Psoas muscle (tissue), 8 donors: Measurements from ENCODE around the gene COL20A1. TPM values are rescaled to one million over a fixed set of nuclear protein-coding genes. Genes with fewer than 3 reads are reported as not detected.

Source experiments
- ATAC-seq, 4 donors: fragments of 200-7000 bp; cut with Tn5 transposase; one replicate each; pipeline ENCODE4 v1.9.1; 2020; ENCODE audit warnings: moderate library complexity in 3 of 4, mild to moderate bottlenecking in 2 of 4
- DNase-seq, 2 donors: peaks; one replicate each; pipeline ENCODE4 v3.0.0-alpha.2; 2020
- H3K27ac ChIP-seq: fragments of 200-600 bp; one replicate; pipeline ENCODE4 v1.8.0; 2022
- H3K27me3 ChIP-seq, 3 donors: fragments of 200-600 bp in 1 of 3; one replicate each; pipeline versions ENCODE4 v1.6.1 to v1.8.0; 2013 to 2022; ENCODE audit warnings: low read length in 2 of 3, mild to moderate bottlenecking in 2 of 3, moderate library complexity in 1 of 3; ENCODE audit not compliant: insufficient read depth in 3 of 3
- H3K36me3 ChIP-seq, 2 donors: fragments of 200-600 bp in 1 of 2; one replicate each; pipeline versions ENCODE4 v1.6.1 to v1.8.0; 2013 to 2022; ENCODE audit warnings: low read depth in 1 of 2, mild to moderate bottlenecking in 1 of 2, moderate library complexity in 1 of 2; ENCODE audit not compliant: insufficient read depth in 1 of 2
- H3K4me1 ChIP-seq: fragments of 200-600 bp; one replicate; pipeline ENCODE4 v1.8.0; 2022
- H3K4me3 ChIP-seq: fragments of 200-600 bp; one replicate; pipeline ENCODE4 v1.8.0; 2022; ENCODE audit warnings: mild to moderate bottlenecking
- H3K9me3 ChIP-seq: fragments of 200-600 bp; one replicate; pipeline ENCODE4 v1.8.0; 2022
- WGBS, 3 donors: extraction: QIAGEN DNeasy Blood & Tissue Kit; methylation state at CpG; one replicate each; pipeline versions ENCODE4 v1.1.6 to v1.1.7; 2013; 5-methylcytosine and 5-hydroxymethylcytosine counted together
- intact Hi-C, 2 donors: fragments of 100-400 bp; cut with DNase I; formaldehyde crosslinking; loops; one replicate each; pipeline versions ENCODE4 v1.11.0 to v1.14.2; 2022
- polyA plus RNA-seq, 3 donors: library from polyadenylated mRNA; stranded (reverse); fragments of 200-250 nt; gene quantifications; one replicate each; pipeline ENCODE4 v1.2.3, GENCODE V29; 2013
- total RNA-seq, 4 donors: library from RNA; stranded (reverse); fragmentation: NEBNext Ultra II Directional in 2 of 4; extraction: Animal tissue kit (Norgen Biotek cat#: 25700) in 2 of 4; gene quantifications; one replicate each; pipeline versions ENCODE4 v1.2.1 to v1.2.4, GENCODE V29; 2021 to 2023
- TF ChIP-seq, protein P1 (sequence below): fragments of 200-600 bp; IDR thresholded peaks from one replicate; pipeline ENCODE4 v1.8.0; 2022; ENCODE audit warnings: antibody characterized with exemption
- donor health status: healthy with polysubstance abuse.
- donor health status: DM: no; HTN: no; CAD: no; lungs with moderate emphysema.
- donor health status: Bipolar disorder and iron deficiency.
- donor health status: healthy.
- donor health status: DM: yes; HTN: yes; CAD: no.
- donor health status: DM: no; HTN: no; CAD: no.
- donor health status: DM: no; HTN: no; CAD: no.
- donor health status: DM: yes; HTN: yes; CAD: no.

Gene COL20A1
- total and polyA plus RNA-seq, 7 donors, result 0.08 to 0.09 TPM; not detected in 5

DNA sequence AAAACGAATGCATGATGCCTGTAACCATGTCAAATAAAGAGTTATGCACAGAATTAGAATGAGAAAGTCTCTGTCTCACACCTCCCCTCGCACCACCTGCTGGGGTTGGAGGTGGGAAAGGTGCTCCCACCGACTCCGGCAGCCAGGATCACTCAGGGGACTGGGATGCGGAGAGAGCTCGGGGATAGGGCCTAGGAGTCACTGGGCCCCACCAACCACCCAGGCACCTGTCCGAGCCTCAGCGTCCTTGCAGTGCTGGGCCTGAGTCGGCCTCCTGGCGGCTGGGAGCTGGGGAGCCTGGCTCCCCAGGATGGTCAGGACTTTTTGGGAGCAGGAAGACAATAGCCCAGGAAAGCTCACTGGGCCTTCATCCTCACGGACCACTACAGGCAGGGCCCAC is 90.6 kb downstream of the COL20A1 start:
- Histone ChIP-seq H3K4me1 (no peaks in the 10 kb centered on the region), H3K27me3 (peaks cover 0 to 42% (median 0%) of the 10 kb centered on the region in 3 donors), H3K4me3 (no peak overlapping the region), H3K36me3 (no peaks in the 10 kb centered on the region), H3K9me3 (peaks cover 10% of the 10 kb centered on the region), H3K27ac (no peak overlapping the region)
- ATAC-seq, result no peak
- no peak for DNase-seq
- TF ChIP-seq, protein P1, sequence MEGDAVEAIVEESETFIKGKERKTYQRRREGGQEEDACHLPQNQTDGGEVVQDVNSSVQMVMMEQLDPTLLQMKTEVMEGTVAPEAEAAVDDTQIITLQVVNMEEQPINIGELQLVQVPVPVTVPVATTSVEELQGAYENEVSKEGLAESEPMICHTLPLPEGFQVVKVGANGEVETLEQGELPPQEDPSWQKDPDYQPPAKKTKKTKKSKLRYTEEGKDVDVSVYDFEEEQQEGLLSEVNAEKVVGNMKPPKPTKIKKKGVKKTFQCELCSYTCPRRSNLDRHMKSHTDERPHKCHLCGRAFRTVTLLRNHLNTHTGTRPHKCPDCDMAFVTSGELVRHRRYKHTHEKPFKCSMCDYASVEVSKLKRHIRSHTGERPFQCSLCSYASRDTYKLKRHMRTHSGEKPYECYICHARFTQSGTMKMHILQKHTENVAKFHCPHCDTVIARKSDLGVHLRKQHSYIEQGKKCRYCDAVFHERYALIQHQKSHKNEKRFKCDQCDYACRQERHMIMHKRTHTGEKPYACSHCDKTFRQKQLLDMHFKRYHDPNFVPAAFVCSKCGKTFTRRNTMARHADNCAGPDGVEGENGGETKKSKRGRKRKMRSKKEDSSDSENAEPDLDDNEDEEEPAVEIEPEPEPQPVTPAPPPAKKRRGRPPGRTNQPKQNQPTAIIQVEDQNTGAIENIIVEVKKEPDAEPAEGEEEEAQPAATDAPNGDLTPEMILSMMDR, result no peak
- 61 to 67% (median 67%) methylated on average over 11 of the region's 11 CpGs for WGBS, 3 donors
- intact Hi-C loops, result loop anchor here (5.0 to 10.0 kb wide), 3 partner anchors 76 to 329 kb away; no protein-coding TSS in a partner anchor

DNA sequence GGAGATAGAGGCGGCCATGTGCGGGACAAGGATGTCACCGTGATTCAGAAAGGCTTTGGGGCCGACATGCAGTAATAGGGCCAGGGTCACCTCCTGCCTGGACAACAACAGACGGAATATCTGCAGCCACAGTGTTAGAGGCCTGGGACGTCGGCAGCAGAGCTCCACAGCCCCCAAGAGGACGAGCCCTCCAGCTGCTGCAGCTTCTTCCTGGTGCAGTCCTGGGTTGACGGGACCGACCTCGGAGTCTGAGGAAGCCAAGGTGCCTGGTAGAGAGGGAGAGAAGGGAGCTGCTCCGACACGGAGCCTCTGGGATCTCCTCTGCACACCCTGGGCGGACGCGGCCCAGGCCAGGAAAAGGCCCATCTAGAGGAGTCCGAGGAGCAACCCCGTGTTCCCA is 91.3 kb downstream of the COL20A1 start:
- ATAC-seq (no peak), DNase-seq (no peak)
- H3K27me3 ChIP-seq, result peaks cover 0 to 39% (median 0%) of the 10 kb centered on the region in 3 donors
- H3K4me3 ChIP-seq, result no peak overlapping the region
- no peaks in the 10 kb centered on the region for H3K4me1 ChIP-seq
- 66 to 74% (median 72%) methylated on average over 18 of the region's 18 CpGs for WGBS, 3 donors
- H3K36me3 ChIP-seq, result no peaks in the 10 kb centered on the region
- H3K9me3 ChIP-seq, result peaks cover 10% of the 10 kb centered on the region
- H3K27ac ChIP-seq, result no peak overlapping the region
- TF ChIP-seq, protein P1, result no peak
- intact Hi-C loops, result loop anchor here (5.0 to 10.0 kb wide), 3 partner anchors 77 to 330 kb away; no protein-coding TSS in a partner anchor

Other genes with a start within 250 kb of the COL20A1 start
- gene YTHDF1, start 77.1 kb upstream of the COL20A1 start, total RNA-seq, result 10 to 100 TPM; 36.0 to 52.1 (median 48.0) TPM
- 10 to 100 TPM; 27.4 to 51.8 (median 28.9) TPM for gene YTHDF1, start 77.1 kb upstream of the COL20A1 start, polyA plus RNA-seq
- gene BIRC7, start 57.3 kb upstream of the COL20A1 start, total RNA-seq, result not detected
- under 1 TPM in 1 of 3 donors, not detected in 2; 0.04 TPM for gene BIRC7, start 57.3 kb upstream of the COL20A1 start, polyA plus RNA-seq
- not detected for gene NKAIN4, start 38.7 kb upstream of the COL20A1 start, total RNA-seq
- gene NKAIN4, start 38.7 kb upstream of the COL20A1 start, polyA plus RNA-seq, result not detected
- 10 to 100 TPM; 19.9 to 42.2 (median 25.5) TPM for gene ARFGAP1, start 20.4 kb upstream of the COL20A1 start, total RNA-seq
- gene ARFGAP1, start 20.4 kb upstream of the COL20A1 start, polyA plus RNA-seq, result 10 to 100 TPM; 22.3 to 42.0 (median 30.4) TPM
- gene CHRNA4, start 68.2 kb downstream of the COL20A1 start, total RNA-seq, result under 1 TPM in 2 of 4 donors, not detected in 2; 0.24 to 0.41 TPM
- gene CHRNA4, start 68.2 kb downstream of the COL20A1 start, polyA plus RNA-seq, result under 1 TPM in 1 of 3 donors, not detected in 2; 0.01 TPM
- gene KCNQ2, start 179.5 kb downstream of the COL20A1 start, total RNA-seq, result 1 to 10 TPM in 1 of 4 donors, under 1 TPM in 3; 0.11 to 2.8 (median 0.28) TPM
- under 1 TPM in 2 of 3 donors, not detected in 1; 0.01 to 0.03 TPM for gene KCNQ2, start 179.5 kb downstream of the COL20A1 start, polyA plus RNA-seq
- 1,000 to 10,000 TPM; 1,781 to 2,126 (median 2,004) TPM for gene EEF1A2, start 205.9 kb downstream of the COL20A1 start, total RNA-seq
- 1,000 to 10,000 TPM in 2 of 3 donors, 100 to 1,000 TPM in 1; 952 to 1,898 (median 1,229) TPM for gene EEF1A2, start 205.9 kb downstream of the COL20A1 start, polyA plus RNA-seq
- 100 to 1,000 TPM; 130 to 198 (median 155) TPM for gene PPDPF, start 227.6 kb downstream of the COL20A1 start, total RNA-seq
- gene PPDPF, start 227.6 kb downstream of the COL20A1 start, polyA plus RNA-seq, result 100 to 1,000 TPM; 134 to 158 (median 142) TPM
- under 1 TPM in 1 of 4 donors, not detected in 3; 0.06 TPM for gene PTK6, start 244.2 kb downstream of the COL20A1 start, total RNA-seq
- under 1 TPM in 2 of 3 donors, not detected in 1; 0.04 TPM for gene PTK6, start 244.2 kb downstream of the COL20A1 start, polyA plus RNA-seq